Loucy (cell line): ENCODE data around the gene SLTM.
A peak's percentile ranks its signal among the peaks of the same experiment; 100 is the strongest.

ENCODE experiments used
- H2AFZ ChIP-seq: fragments of 200-600 bp; sonication (generic); 2 replicates; pipeline ENCODE4 v1.6.0; 2016; ENCODE audit warnings: antibody characterized with exemption, mild to moderate bottlenecking, low read length, moderate library complexity
- H3F3A ChIP-seq: fragments of 200-600 bp; 2 replicates; pipeline ENCODE4 v1.6.0; 2016; ENCODE audit warnings: antibody characterized with exemption, low read depth, mild to moderate bottlenecking
- H3K27me3 ChIP-seq: fragments of 200-600 bp; sonication (generic); 2 replicates; pipeline ENCODE4 v1.6.1; 2014; ENCODE audit warnings: low read length, mild to moderate bottlenecking; ENCODE audit not compliant: insufficient read depth, poor library complexity, severe bottlenecking
- H3K36me3 ChIP-seq: fragments of 200-600 bp; sonication (generic); 2 replicates; pipeline ENCODE4 v1.6.1; 2016; ENCODE audit warnings: low read length; ENCODE audit not compliant: insufficient read depth
- H3K4me1 ChIP-seq: fragments of 200-600 bp; sonication (generic); 2 replicates; pipeline ENCODE4 v1.5.1; 2014; ENCODE audit warnings: low read length, mild to moderate bottlenecking; ENCODE audit not compliant: insufficient read depth, poor library complexity, severe bottlenecking
- H3K4me2 ChIP-seq: fragments of 200-600 bp; sonication (generic); 2 replicates; pipeline ENCODE4 v1.6.0; 2014; ENCODE audit warnings: antibody characterized with exemption, low read length, low read depth, mild to moderate bottlenecking; ENCODE audit not compliant: poor library complexity, severe bottlenecking
- H3K4me3 ChIP-seq: fragments of 200-600 bp; sonication (generic); 2 replicates; pipeline ENCODE4 v1.5.1; 2014; ENCODE audit warnings: low read length, mild to moderate bottlenecking, mixed read lengths; ENCODE audit not compliant: poor library complexity, severe bottlenecking
- H3K79me2 ChIP-seq: fragments of 200-600 bp; sonication (generic); 2 replicates; pipeline ENCODE4 v1.6.1; 2014; ENCODE audit warnings: low read length; ENCODE audit not compliant: insufficient read depth
- H3K9ac ChIP-seq: fragments of 200-600 bp; sonication (generic); 2 replicates; pipeline ENCODE4 v1.6.0; 2014; ENCODE audit warnings: mild to moderate bottlenecking, low read depth, low read length, moderate library complexity; ENCODE audit not compliant: poor library complexity, severe bottlenecking
- H3K9me2 ChIP-seq: fragments of 200-600 bp; sonication (generic); replicated peaks from 2 replicates; pipeline ENCODE4 v1.6.1; 2016; ENCODE audit warnings: low read depth, low read length, mixed read lengths
- H3K9me3 ChIP-seq: fragments of 200-600 bp; sonication (generic); 2 replicates; pipeline ENCODE4 v1.6.1; 2014; ENCODE audit warnings: mild to moderate bottlenecking, antibody characterized with exemption, low read length, low read depth; ENCODE audit not compliant: insufficient read depth
- H4K20me1 ChIP-seq: fragments of 200-600 bp; sonication (generic); 2 replicates; pipeline ENCODE4 v1.6.0; 2014; ENCODE audit warnings: antibody characterized with exemption, low read length, mild to moderate bottlenecking; ENCODE audit not compliant: insufficient read depth, poor library complexity, severe bottlenecking
- CTCF ChIP-seq: fragments of 200-600 bp; sonication (generic); conservative IDR thresholded peaks from 2 replicates; pipeline ENCODE4 v1.5.1; 2014; ENCODE audit warnings: mild to moderate bottlenecking, antibody characterized with exemption, low read length
- EZH2phosphoT487 ChIP-seq: fragments of 200-600 bp; IDR thresholded peaks from 2 replicates; pipeline ENCODE4 v1.6.1; 2018; ENCODE audit warnings: antibody characterized with exemption, mild to moderate bottlenecking, moderate library complexity, borderline replicate concordance

The SLTM gene

DNA sequence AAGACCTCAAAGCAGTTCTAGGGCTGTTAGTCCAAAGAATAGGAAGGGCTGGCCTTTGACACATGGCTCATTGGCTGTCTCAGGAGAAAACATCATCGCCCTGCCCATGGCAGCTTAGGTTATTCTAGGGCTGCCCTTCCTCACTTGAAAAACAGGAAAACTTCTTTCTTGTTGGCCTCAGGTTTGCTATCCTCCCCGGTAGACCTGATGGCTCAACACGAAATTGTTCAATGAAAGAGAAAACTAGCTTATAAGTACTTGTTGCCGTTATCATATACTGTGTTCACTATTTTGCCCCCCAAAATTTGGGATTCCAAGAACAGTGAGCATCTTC lies 602 bp upstream of the SLTM start:
- no peaks in the 10 kb centered on the region for H3K27me3 ChIP-seq
- no peak for TF ChIP-seq EZH2phosphoT487
- no peak for TF ChIP-seq CTCF
- peaks cover 43% of the 10 kb centered on the region for H3K79me2 ChIP-seq
- H3F3A ChIP-seq = peaks cover 9% of the 10 kb centered on the region
- peaks cover 26% of the 10 kb centered on the region for H3K4me1 ChIP-seq
- H4K20me1 ChIP-seq = peaks cover 30% of the 10 kb centered on the region
- no peaks in the 10 kb centered on the region for H3K9me2 ChIP-seq
- peak overlapping the region; percentile 89 for H3K9ac ChIP-seq
- H3K4me2 ChIP-seq = peak overlapping the region; percentile 93
- H3K4me3 ChIP-seq = peak overlapping the region; percentile 80
- peak overlapping the region; percentile 98 for H2AFZ ChIP-seq
- no peaks in the 10 kb centered on the region for H3K9me3 ChIP-seq
- peaks cover 1% of the 10 kb centered on the region; the same call in 1 of the 2 replicates for H3K36me3 ChIP-seq

DNA sequence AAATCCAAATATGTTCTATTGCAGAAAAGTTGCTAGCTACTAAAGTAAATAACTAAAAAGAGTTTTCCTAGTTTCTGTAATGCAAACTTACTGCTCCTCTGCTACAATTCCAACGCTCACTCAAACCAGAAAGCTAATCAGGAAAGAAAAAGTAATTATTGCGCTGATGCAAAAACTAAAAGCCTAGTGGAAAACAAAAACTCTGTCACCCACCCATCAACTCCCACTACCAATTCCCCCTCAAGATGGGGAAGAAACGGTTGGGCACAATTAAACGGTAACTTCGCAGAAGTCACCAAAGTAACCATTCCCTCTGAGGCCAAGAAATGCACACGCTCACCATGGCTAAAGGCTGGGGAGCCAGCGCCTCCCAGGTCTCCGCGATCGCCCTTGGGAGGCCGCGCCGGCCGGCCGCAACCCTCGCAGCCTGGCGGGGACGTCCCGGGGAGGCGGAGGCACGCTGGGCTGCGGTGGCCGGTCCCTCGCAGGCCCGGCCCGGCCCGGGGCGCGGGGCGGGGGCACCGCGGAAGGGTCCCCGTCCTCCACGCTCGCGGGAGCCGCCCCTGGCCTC lies 684 bp downstream of the SLTM start:
- H3K9me3 ChIP-seq = no peaks in the 10 kb centered on the region
- no peaks in the 10 kb centered on the region for H3K27me3 ChIP-seq
- H2AFZ ChIP-seq = peak overlapping the region; percentile 88
- H3K9ac ChIP-seq = peak overlapping the region; percentile 89
- H3K36me3 ChIP-seq = peaks cover 9% of the 10 kb centered on the region; the same call in 1 of the 2 replicates
- H4K20me1 ChIP-seq = peaks cover 43% of the 10 kb centered on the region
- H3K4me1 ChIP-seq = peaks cover 33% of the 10 kb centered on the region
- no peaks in the 10 kb centered on the region for H3K9me2 ChIP-seq
- no peak for TF ChIP-seq EZH2phosphoT487
- no peak for TF ChIP-seq CTCF
- peaks cover 9% of the 10 kb centered on the region for H3F3A ChIP-seq
- peaks cover 56% of the 10 kb centered on the region for H3K79me2 ChIP-seq
- H3K4me3 ChIP-seq = peak overlapping the region; percentile 80
- H3K4me2 ChIP-seq = peak overlapping the region; percentile 94

- peaks cover 16% of the 10 kb centered on the region; the same call in 1 of the 2 replicates for H3K36me3 ChIP-seq
- H3K27me3 ChIP-seq = no peaks in the 10 kb centered on the region
- no peaks in the 10 kb centered on the region for H3K9me3 ChIP-seq
- TF ChIP-seq EZH2phosphoT487 (no peak), CTCF (no peak)
- H3F3A ChIP-seq = peaks cover 9% of the 10 kb centered on the region
- peak overlapping the region; percentile 89 for H3K9ac ChIP-seq
- H3K4me2 ChIP-seq = peak overlapping the region; percentile 94
- peaks cover 38% of the 10 kb centered on the region for H3K4me1 ChIP-seq
- H3K79me2 ChIP-seq = peaks cover 63% of the 10 kb centered on the region
- no peaks in the 10 kb centered on the region for H3K9me2 ChIP-seq
- no peak overlapping the region for H2AFZ ChIP-seq
- peaks cover 50% of the 10 kb centered on the region for H4K20me1 ChIP-seq
- H3K4me3 ChIP-seq = peak overlapping the region; percentile 80
These were observed 1.4 kb downstream of the SLTM start for GRCh38 chr15:58931987-58932588.
